Ishikawa (cell line): ENCODE measurements around the gene CD59.

Source experiments
- CEBPB ChIP-seq: IDR thresholded peaks from 2 replicates; pipeline ENCODE4 v1.6.1; 2012
- CREB1 ChIP-seq: IDR thresholded peaks from 2 replicates; pipeline ENCODE4 v1.6.1; 2012; ENCODE audit warnings: low read depth
- EGR1 ChIP-seq: IDR thresholded peaks from 2 replicates; pipeline ENCODE4 v1.6.1; 2012
- EP300 ChIP-seq: IDR thresholded peaks from 2 replicates; pipeline ENCODE4 v1.6.1; 2012; ENCODE audit warnings: borderline replicate concordance
- FOXM1 ChIP-seq: IDR thresholded peaks from 2 replicates; pipeline ENCODE4 v1.6.1; 2012; ENCODE audit warnings: low read depth, borderline replicate concordance
- MAX ChIP-seq: IDR thresholded peaks from 2 replicates; pipeline ENCODE4 v1.6.1; 2012
- NFIC ChIP-seq: IDR thresholded peaks from 2 replicates; pipeline ENCODE4 v1.6.1; 2012
- RAD21 ChIP-seq: IDR thresholded peaks from 2 replicates; pipeline ENCODE4 v1.6.1; 2012; ENCODE audit warnings: low read depth
- REST ChIP-seq: IDR thresholded peaks from 2 replicates; pipeline ENCODE4 v1.6.1; 2012; ENCODE audit warnings: low read depth, mild to moderate bottlenecking
- TAF1 ChIP-seq: IDR thresholded peaks from 2 replicates; pipeline ENCODE4 v1.6.1; 2012; ENCODE audit warnings: low read depth, mild to moderate bottlenecking
- TCF12 ChIP-seq: IDR thresholded peaks from 2 replicates; pipeline ENCODE4 v1.6.1; 2012; ENCODE audit warnings: low read depth
- TEAD4 ChIP-seq: IDR thresholded peaks from 2 replicates; pipeline ENCODE4 v1.6.1; 2012
- USF1 ChIP-seq: IDR thresholded peaks from 2 replicates; pipeline ENCODE4 v1.6.1; 2012
- YY1 ChIP-seq: IDR thresholded peaks from 2 replicates; pipeline ENCODE4 v1.6.1; 2012; ENCODE audit warnings: low read depth
- ZBTB7A ChIP-seq: IDR thresholded peaks from 2 replicates; pipeline ENCODE4 v1.6.1; 2012; ENCODE audit warnings: low read depth

Gene CD59

GRCh38 chr11:33773404-33773986 is 37.3 kb upstream of the CD59 start:
- TF ChIP-seq ZBTB7A (0 out of 2 replicates have a peak, but pooled peaks have one; percentile 86), TCF12 (no peak), NFIC (no peak), USF1 (no peak), CEBPB (no peak), EGR1 (no peak)

- TF ChIP-seq TCF12, result no peak
- TF ChIP-seq CREB1, result no peak
- no peak for TF ChIP-seq EGR1
- no peak for TF ChIP-seq ZBTB7A
- TF ChIP-seq TAF1, result no peak
- no peak for TF ChIP-seq EP300
- TF ChIP-seq FOXM1, result no peak
- no peak for TF ChIP-seq NFIC
- no peak for TF ChIP-seq REST
- TF ChIP-seq TEAD4, result no peak
- no peak for TF ChIP-seq USF1
- no peak for TF ChIP-seq CEBPB
Observed at GRCh38 chr11:33772870-33773269, 36.6 kb upstream of the CD59 start.

GRCh38 chr11:33772300-33772699 is 36.1 kb upstream of the CD59 start:
- TF ChIP-seq ZBTB7A, result no peak

GRCh38 chr11:33770236-33770635 is 34.0 kb upstream of the CD59 start:
- no peak for TF ChIP-seq TCF12
- no peak for TF ChIP-seq EGR1
- no peak for TF ChIP-seq FOXM1
- TF ChIP-seq TAF1, result no peak
- no peak for TF ChIP-seq YY1
- no peak for TF ChIP-seq EP300
- no peak for TF ChIP-seq CREB1
- no peak for TF ChIP-seq RAD21
- no peak for TF ChIP-seq ZBTB7A
- no peak for TF ChIP-seq NFIC
- TF ChIP-seq USF1, result no peak
- TF ChIP-seq CEBPB, result no peak
- no peak for TF ChIP-seq MAX
- TF ChIP-seq REST, result no peak
- TF ChIP-seq TEAD4, result no peak

- TF ChIP-seq YY1 (no peak), TAF1 (no peak), EGR1 (no peak), USF1 (no peak), MAX (no peak), CEBPB (no peak), TEAD4 (no peak), RAD21 (no peak), EP300 (no peak)
Observed at GRCh38 chr11:33769542-33769941, 33.3 kb upstream of the CD59 start.

GRCh38 chr11:33767624-33768023 is 31.4 kb upstream of the CD59 start:
- TF ChIP-seq RAD21 (no peak), CREB1 (no peak), TAF1 (no peak), TCF12 (no peak), YY1 (no peak), EGR1 (no peak), ZBTB7A (no peak), EP300 (no peak), USF1 (no peak), FOXM1 (no peak), CEBPB (no peak), MAX (no peak), REST (no peak), TEAD4 (no peak), NFIC (no peak)
